OCI-LY3 (cell line): Measurements from ENCODE around the gene EPHB6.

Source experiments
- CTCF ChIP-seq: fragments of 200-600, 300-600 bp; sonication (generic); IDR thresholded peaks from 2 replicates; pipeline ENCODE4 v1.5.1; 2014; ENCODE audit warnings: antibody characterized with exemption, low read length, low read depth
- EZH2phosphoT487 ChIP-seq: fragments of 200-600 bp; shearing (Covaris generic); IDR thresholded peaks from 2 replicates; pipeline ENCODE4 v1.6.1; 2018; ENCODE audit warnings: antibody characterized with exemption, mixed run types, low read depth

- no peak for TF ChIP-seq CTCF
- TF ChIP-seq EZH2phosphoT487 = no peak
Measured at GRCh38 chr7:142913051-142913450, 58.2 kb downstream of the EPHB6 start.
